SK-N-SH (cell line): ENCODE results near the gene BCO1.

Source experiments
- CTCF ChIP-seq: fragments of 200-600 bp; sonication (generic); IDR thresholded peaks from 2 replicates; pipeline ENCODE4 v1.6.1; 2017; ENCODE audit warnings: antibody characterized with exemption, mild to moderate bottlenecking, moderate library complexity
- JUND ChIP-seq: IDR thresholded peaks from 2 replicates; pipeline ENCODE4 v1.4.0; 2012
- POLR2AphosphoS5 ChIP-seq: IDR thresholded peaks from 2 replicates; pipeline ENCODE4 v1.6.1; 2012; ENCODE audit warnings: low read depth, low read length
- RCOR1 ChIP-seq: fragments of 150-350 bp; IDR thresholded peaks from 2 replicates; pipeline ENCODE4 v1.6.1; 2017; ENCODE audit warnings: antibody characterized with exemption, low read length
- REST ChIP-seq: IDR thresholded peaks from 2 replicates; pipeline ENCODE4 v1.6.1; 2012; ENCODE audit warnings: mild to moderate bottlenecking, low read depth, low read length, moderate library complexity
- SMC3 ChIP-seq: IDR thresholded peaks from 2 replicates; pipeline ENCODE4 v1.6.1; 2012; ENCODE audit warnings: low read depth, low read length, improper control_type of control experiment
- TF ChIP-seq, protein P1 (sequence below): IDR thresholded peaks from 2 replicates; pipeline ENCODE4; 2012

DNA sequence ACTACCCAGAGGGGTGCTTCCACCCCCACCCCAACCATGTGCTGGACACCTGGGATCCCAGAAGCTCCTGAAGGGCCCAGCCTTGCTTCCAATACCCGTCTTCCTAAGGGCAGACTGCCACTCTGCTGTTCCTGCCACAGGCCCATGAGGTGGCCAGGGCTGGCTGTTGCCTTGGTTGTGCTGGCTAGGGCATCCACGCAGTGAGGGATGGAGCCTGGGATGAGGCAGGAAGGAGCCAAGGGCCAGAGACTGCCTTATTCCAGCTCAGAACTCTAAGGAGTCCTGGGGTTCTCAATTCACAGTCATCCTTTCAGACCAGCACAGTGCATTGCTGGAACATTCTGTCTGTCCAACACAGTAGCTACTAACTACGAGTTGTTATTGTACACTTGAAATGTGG, 37.8 kb downstream of the BCO1 start:
- TF ChIP-seq CTCF (no peak), REST (no peak), SMC3 (no peak), POLR2AphosphoS5 (no peak), JUND (no peak), RCOR1 (no peak)
- TF ChIP-seq, protein P1, sequence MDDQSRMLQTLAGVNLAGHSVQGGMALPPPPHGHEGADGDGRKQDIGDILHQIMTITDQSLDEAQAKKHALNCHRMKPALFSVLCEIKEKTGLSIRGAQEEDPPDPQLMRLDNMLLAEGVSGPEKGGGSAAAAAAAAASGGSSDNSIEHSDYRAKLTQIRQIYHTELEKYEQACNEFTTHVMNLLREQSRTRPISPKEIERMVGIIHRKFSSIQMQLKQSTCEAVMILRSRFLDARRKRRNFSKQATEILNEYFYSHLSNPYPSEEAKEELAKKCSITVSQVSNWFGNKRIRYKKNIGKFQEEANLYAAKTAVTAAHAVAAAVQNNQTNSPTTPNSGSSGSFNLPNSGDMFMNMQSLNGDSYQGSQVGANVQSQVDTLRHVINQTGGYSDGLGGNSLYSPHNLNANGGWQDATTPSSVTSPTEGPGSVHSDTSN: no peak
